WTC11 (cell line): ENCODE results near the gene RNF121. TPM values are rescaled to one million over a fixed set of nuclear protein-coding genes. Genes with fewer than 3 reads are reported as not detected.

Experiments
- ATAC-seq: fragments of 200-7000 bp; cut with Tn5 transposase; 2 replicates; pipeline ENCODE4 v1.10.0; 2021; ENCODE audit warnings: mild to moderate bottlenecking, moderate library complexity
- CTCF ChIA-PET: fragments of 300-600 bp; sonication (Branson Sonifier 250); formaldehyde crosslinking; loops from one replicate; lab custom pipeline; 2021; ENCODE audit warnings: antibody characterized with exemption; lab: Charles Lee
- POLR2A ChIA-PET: fragments of 350-600 bp; sonication (Branson Sonifier 250); formaldehyde crosslinking; loops from one replicate; lab custom pipeline; 2021; ENCODE audit warnings: antibody characterized with exemption; lab: Charles Lee
- DNase-seq: peaks from one replicate; pipeline ENCODE4 v3.0.0; 2021; ENCODE audit warnings: low spot score
- H3K27ac Mint-ChIP-seq: 2 replicates; pipeline ENCODE4 v1.8.0; 2021; ENCODE audit warnings: mixed read lengths
- H3K27me3 Mint-ChIP-seq: 2 replicates; pipeline ENCODE4 v1.8.0; 2021; ENCODE audit warnings: low read depth, mild to moderate bottlenecking, moderate library complexity, mixed read lengths
- H3K36me3 Mint-ChIP-seq: 2 replicates; pipeline ENCODE4 v1.8.0; 2021; ENCODE audit warnings: mixed read lengths
- H3K4me1 Mint-ChIP-seq: 2 replicates; pipeline ENCODE4 v1.8.0; 2022; ENCODE audit warnings: mixed read lengths
- H3K4me3 Mint-ChIP-seq: 2 replicates; pipeline ENCODE4 v1.8.0; 2021; ENCODE audit warnings: mild to moderate bottlenecking, moderate library complexity, mixed read lengths
- H3K9me3 Mint-ChIP-seq: 2 replicates; pipeline ENCODE4 v1.8.0; 2021; ENCODE audit warnings: mixed read lengths
- ARID4B ChIP-seq: sonication (generic); formaldehyde crosslinking; IDR thresholded peaks from 2 replicates; pipeline ENCODE4 v1.8.0; 2023; ENCODE audit warnings: missing genetic modification reagents, mild to moderate bottlenecking, borderline replicate concordance
- ATF6 ChIP-seq: sonication (generic); formaldehyde crosslinking; IDR thresholded peaks from 2 replicates; pipeline ENCODE4 v1.8.1; 2023; ENCODE audit warnings: mild to moderate bottlenecking, missing genetic modification reagents
- CREB1 ChIP-seq: sonication (generic); formaldehyde crosslinking; IDR thresholded peaks from 2 replicates; pipeline ENCODE4 v1.8.0; 2023; ENCODE audit warnings: mild to moderate bottlenecking, missing genetic modification reagents
- E2F4 ChIP-seq: sonication (generic); formaldehyde crosslinking; IDR thresholded peaks from 2 replicates; pipeline ENCODE4 v1.8.1; 2022; ENCODE audit warnings: low read depth, mild to moderate bottlenecking, moderate library complexity, missing genetic modification reagents, borderline replicate concordance
- E2F5 ChIP-seq: sonication (generic); formaldehyde crosslinking; IDR thresholded peaks from 2 replicates; pipeline ENCODE4 v1.8.1; 2022; ENCODE audit warnings: mild to moderate bottlenecking, moderate library complexity, missing genetic modification reagents
- ELF4 ChIP-seq: sonication (generic); formaldehyde crosslinking; IDR thresholded peaks from 2 replicates; pipeline ENCODE4 v1.8.1; 2022; ENCODE audit warnings: low read depth, mild to moderate bottlenecking, moderate library complexity, missing genetic modification reagents
- HMGA2 ChIP-seq: fragments of 250-450 bp; sonication (Bioruptor Pico); IDR thresholded peaks from 2 replicates; pipeline ENCODE4 v1.4.0; 2021; ENCODE audit warnings: mild to moderate bottlenecking, moderate library complexity
- MAX ChIP-seq: sonication (generic); formaldehyde crosslinking; IDR thresholded peaks from 2 replicates; pipeline ENCODE4 v1.8.0; 2022; ENCODE audit warnings: mild to moderate bottlenecking, missing genetic modification reagents
- NFYB ChIP-seq: sonication (generic); formaldehyde crosslinking; conservative IDR thresholded peaks from 2 replicates; pipeline ENCODE4 v1.8.0; 2022; ENCODE audit warnings: low read depth, missing genetic modification reagents
- NR1H2 ChIP-seq: sonication (generic); formaldehyde crosslinking; IDR thresholded peaks from 2 replicates; pipeline ENCODE4 v1.9.0; 2021; ENCODE audit warnings: mild to moderate bottlenecking, moderate library complexity, missing genetic modification reagents
- PRDM15 ChIP-seq: sonication (generic); formaldehyde crosslinking; IDR thresholded peaks from 2 replicates; pipeline ENCODE4 v1.8.0; 2022; ENCODE audit warnings: missing genetic modification reagents
- RELA ChIP-seq: sonication (generic); formaldehyde crosslinking; IDR thresholded peaks from 2 replicates; pipeline ENCODE4 v1.8.1; 2022; ENCODE audit warnings: missing genetic modification reagents, mild to moderate bottlenecking, borderline replicate concordance
- SP1 ChIP-seq: sonication (generic); formaldehyde crosslinking; conservative IDR thresholded peaks from 2 replicates; pipeline ENCODE4 v1.8.1; 2022; ENCODE audit warnings: missing genetic modification reagents
- STAT6 ChIP-seq: sonication (generic); formaldehyde crosslinking; conservative IDR thresholded peaks from 2 replicates; pipeline ENCODE4 v1.8.1; 2023; ENCODE audit warnings: mild to moderate bottlenecking, low read depth, missing genetic modification reagents, moderate library complexity
- ZNF121 ChIP-seq: sonication (generic); formaldehyde crosslinking; IDR thresholded peaks from 2 replicates; pipeline ENCODE4 v1.8.0; 2023; ENCODE audit warnings: missing genetic modification reagents
- ZNF138 ChIP-seq: sonication (generic); formaldehyde crosslinking; conservative IDR thresholded peaks from 2 replicates; pipeline ENCODE4 v1.8.1; 2022; ENCODE audit warnings: mild to moderate bottlenecking, moderate library complexity, missing genetic modification reagents
- ZNF512 ChIP-seq: sonication (generic); formaldehyde crosslinking; IDR thresholded peaks from 2 replicates; pipeline ENCODE4 v1.8.1; 2022; ENCODE audit warnings: missing genetic modification reagents, borderline replicate concordance
- total RNA-seq: library from RNA; stranded (reverse); gene quantifications from 3 replicates; pipeline ENCODE4 v1.2.3, GENCODE V29; 2021

The RNF121 gene
- total RNA-seq, 1 experiment from 2014 or later = 40.2 TPM

GRCh38 chr11:72045849-72046248 is 117.0 kb downstream of the RNF121 start:
- no peak for DNase-seq
- 0 out of 2 replicates have a peak, but pooled peaks cover 3% of the 10 kb centered on the region for H3K36me3 Mint-ChIP-seq
- H3K9me3 Mint-ChIP-seq = no peaks in the 10 kb centered on the region
- no peaks in the 10 kb centered on the region; the same call in 1 of the 2 replicates for H3K27me3 Mint-ChIP-seq
- H3K27ac Mint-ChIP-seq = peak overlapping the region; percentile 74
- H3K4me1 Mint-ChIP-seq = peaks cover 48% of the 10 kb centered on the region
- no peak for ATAC-seq
- ChIA-PET CTCF (interaction anchor here (5.6 kb wide), 1 partner anchor 21 kb away, joined by 34 read pairs; no protein-coding TSS in a partner anchor), POLR2A (no interaction called here)
- TF ChIP-seq MAX (CRISPR knock-in tag) (no peak), ARID4B (CRISPR knock-in tag) (no peak), ZNF121 (CRISPR knock-in tag) (no peak), ATF6 (CRISPR knock-in tag) (no peak), SP1 (CRISPR knock-in tag) (no peak), NR1H2 (CRISPR knock-in tag) (no peak), CREB1 (CRISPR knock-in tag) (no peak), ZNF138 (CRISPR knock-in tag) (no peak), STAT6 (CRISPR knock-in tag) (no peak), E2F4 (CRISPR knock-in tag) (no peak), RELA (no peak), E2F5 (CRISPR knock-in tag) (no peak), HMGA2 (CRISPR knock-in tag) (no peak), ELF4 (CRISPR knock-in tag) (no peak), ZNF512 (CRISPR knock-in tag) (no peak), PRDM15 (no peak), NFYB (no peak)
- TF ChIP-seq, all 79 proteins: peak for 0
- H3K4me3 Mint-ChIP-seq = no peak overlapping the region
